DMS114 treated with DMSO at 0.1 percent for 48 hours (cell line): ENCODE measurements around the gene CFAP46.
"Not testable (repeated sequence)": the region's sequence is repeated elsewhere in the genome, so short reads cannot be mapped to it uniquely, and the experiment has no call there.

Source experiments
- DNase-seq: peaks from one replicate; lab custom pipeline; 2025; ENCODE audit not compliant: unreplicated experiment; lab: John Stamatoyannopoulos, UW

CFAP46 gene

DNA sequence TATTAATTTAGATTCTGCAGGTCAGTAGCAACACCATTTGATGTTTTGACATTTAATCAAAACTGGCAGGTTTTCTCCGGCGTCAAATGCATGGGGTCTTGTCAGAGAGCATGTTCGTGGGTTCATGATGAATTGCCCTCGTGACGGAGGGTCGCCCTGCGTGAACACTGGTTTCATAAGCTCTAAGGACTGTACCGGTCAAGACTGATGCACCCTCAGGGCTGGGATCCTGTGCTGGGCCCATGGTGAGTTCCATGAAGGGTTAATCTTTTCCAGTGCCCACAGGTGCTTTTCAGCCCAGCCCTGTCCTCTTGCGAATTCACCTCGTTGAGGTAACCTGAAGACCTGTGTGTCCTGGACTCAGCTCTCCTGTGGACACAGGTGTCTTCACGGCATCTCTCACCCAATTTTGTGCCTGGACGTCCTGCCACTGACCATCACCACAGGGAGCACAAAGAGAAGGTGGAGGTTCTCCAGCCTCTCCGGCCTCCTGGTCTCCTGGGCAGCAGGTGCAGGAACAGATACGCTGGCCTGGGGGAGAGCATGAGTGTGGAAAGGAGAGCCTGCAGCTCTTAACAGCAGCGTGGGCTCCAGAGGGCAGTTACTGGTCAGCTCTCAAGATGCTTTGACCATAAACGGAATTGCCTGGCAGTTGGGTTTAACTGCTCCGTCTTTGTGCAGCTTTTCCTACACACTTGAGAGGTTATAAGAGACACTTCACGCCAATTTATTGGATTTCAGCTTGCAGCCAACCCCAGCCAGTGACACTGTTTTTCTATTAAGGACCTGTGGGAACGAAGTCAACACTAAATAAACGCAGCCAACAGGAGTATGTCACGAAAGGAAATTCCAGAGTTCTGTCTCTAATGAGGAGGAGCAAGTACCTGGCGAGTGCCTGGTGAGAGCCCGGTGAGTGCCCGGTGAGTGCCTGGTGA is 37.4 kb upstream of the CFAP46 start:
- DNase-seq, result no peak

DNA sequence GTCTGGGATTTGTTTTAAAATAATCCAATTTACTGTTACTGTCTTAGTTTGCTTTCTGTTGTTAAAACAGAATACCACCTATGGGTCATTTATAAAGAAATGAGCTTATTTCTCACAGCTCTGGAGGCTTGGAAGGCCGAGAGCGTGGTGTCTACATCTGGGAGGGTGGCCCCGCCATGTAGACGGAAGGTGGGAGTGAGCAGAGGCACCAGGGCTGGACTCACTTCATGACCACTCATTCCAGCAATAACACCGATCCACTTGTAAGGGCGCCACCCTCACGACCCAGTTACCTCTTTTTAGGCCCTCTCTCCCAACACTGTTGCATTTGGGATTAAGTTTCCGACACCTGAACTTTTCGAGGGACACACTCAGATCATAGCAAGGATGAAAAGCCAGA is 36.2 kb upstream of the CFAP46 start:
- DNase-seq, result no peak

DNA sequence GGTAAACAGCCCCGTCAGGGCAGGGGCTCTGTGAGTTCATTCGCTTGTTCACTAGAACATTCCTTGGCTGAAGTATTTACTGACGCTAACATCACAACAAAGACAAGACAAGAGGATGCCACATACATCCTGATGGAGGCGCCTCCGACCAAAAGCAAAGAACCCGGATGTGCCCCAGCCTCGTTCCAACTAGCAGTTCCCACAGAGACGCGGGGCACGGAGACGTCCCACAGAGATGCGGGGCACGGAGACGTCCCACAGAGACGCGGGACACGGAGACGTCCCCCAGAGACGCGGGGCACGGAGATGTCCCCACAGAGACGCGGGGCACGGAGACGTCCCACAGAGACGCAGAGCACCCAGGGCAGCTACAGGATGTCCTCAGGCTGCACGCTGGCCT is 35.4 kb upstream of the CFAP46 start:
- no peak for DNase-seq

DNA sequence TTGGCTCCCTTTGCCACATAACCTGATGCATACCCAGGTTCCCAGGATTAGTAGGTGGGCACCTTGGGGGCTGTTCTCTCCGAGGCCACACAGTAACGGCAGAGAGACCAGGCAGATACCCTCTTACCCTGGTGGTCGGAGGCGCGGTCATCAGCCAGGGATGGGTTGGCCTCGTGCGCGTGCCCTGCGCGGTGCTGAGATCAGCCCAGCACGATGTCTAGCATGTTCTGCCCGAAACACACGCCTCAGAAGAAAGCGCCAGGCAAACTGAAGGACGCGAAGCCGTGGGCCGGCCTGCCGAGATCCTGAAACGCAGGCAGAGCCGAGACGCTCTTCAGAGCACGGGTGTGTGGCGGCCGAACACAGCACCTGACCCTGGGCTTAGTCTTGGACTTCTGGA is 34.7 kb upstream of the CFAP46 start:
- DNase-seq, result no peak

DNA sequence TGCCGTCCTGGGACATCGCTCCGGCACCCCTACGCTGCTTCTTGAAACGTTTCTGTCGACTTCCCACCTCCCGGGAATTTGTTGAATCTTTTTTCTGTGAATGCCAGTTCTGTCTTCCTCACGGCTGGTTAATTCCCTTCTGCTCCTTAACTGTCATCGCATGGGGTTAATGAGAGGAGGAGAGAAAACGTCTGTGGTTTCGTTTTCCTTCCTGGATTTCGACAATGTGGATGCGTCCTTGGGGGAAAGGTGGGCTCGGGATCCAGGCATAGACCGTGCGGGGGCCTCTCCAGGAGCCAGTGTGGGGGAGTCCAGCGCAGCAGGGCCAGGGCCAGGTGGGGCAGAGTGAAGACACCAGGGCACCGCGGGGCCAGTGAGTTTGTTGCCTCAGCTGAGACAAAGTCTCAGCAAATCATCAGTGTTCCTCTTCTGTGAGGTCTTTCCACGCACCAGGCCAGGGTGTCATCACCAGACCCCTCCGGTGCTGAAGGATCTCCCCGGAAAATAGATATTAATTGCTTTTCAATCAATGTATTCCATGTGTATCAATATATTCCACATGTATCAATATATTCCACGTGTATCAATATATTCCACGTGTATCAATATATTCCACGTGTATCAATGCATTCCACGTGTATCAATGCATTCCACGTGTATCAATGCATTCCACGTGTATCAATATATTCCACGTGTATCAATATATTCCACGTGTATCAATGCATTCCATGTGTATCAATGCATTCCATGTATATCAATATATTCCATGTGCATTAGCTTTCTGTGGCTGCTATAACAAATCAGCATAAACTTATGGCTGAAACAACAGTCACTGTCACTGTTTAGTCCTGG is 33.7 kb upstream of the CFAP46 start:
- no peak for DNase-seq

DNA sequence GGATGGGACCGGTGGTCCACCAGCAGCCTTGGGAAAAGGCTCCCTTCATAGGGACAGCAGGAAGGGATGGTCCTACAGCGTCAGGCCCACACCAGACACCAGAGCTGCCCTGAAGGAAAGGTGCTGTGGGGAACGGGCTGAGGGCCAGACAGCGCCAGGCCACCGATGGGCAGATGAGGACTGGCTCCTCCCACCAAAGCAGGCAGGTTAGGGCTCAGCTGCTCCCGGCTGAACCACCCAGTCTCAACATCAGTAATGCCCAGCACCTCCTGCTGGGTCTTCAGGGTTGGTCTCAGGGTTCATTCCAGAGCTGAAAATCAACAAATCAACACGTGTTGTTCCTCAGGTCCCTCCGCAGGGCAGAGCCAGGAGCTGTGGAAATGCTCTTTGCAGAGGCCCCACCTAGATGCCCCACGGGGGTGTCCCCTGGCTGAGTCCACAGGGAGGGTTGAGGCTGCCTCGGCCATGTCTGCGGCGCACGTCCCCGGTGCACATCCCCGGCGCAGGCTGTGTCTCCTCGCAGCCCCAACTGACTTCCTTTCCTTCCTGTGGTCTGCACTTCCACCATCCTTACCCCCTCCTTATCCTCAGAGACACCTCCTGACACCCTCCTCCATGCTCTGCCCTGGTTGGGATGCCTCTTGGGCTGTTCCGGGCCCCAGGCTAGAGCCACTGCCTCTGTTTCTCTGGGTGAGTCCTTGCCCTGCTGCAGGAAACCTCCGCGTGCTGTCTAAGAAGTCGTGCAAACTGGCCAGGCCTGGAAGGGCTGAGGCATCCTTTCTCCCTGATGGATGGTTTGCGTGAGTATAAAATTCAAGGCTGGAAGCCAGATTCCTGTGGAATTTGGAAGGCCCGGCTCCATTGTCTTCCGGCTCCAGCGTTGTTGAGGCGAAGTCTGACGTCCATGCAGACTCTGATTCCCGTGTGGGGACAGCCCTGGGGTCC is 32.8 kb upstream of the CFAP46 start:
- DNase-seq, result no peak

DNA sequence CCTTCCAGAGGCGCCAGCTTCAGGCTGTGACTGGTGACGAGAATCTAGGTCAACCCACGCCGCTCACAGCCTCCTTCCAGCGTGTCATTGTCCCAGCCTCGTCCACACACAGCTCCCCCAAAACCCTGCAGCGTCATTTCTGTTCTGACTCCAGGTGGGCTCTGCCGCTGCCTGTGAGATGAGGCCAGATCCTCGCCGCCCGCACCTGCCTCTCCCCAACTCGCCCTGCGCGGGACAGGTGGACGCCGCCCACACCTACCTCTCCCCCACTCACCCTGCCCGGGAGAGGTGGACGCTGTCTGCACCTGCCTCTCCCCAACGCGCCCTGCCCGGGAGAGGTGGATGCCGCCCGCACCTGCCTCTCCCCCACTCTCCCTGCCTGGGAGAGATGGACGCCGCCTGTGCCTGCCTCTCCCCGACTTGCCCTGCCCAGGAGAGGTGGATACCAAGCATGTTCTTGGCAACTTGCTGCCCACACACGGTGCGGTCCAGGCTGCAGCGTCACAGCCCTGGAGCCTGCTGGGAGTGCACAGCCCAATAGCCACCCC is 32.0 kb upstream of the CFAP46 start:
- DNase-seq, result no peak

DNA sequence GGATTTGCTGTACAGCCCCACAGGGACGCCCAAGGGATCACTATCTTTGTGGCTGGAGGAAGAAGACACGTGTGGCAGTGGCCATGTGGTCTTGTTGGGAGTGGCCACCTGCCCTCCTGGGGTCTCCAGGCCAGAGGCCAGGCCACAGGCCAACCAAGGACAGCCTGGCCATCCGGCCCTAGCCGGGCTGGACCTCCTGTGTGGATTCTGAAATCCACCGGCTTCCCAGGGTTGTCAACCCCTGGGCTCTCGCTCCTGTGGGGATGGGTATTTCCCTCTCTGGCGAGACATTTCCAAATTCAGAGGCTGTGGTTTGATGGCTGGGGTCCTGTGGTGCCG is 31.5 kb upstream of the CFAP46 start:
- no peak for DNase-seq

DNA sequence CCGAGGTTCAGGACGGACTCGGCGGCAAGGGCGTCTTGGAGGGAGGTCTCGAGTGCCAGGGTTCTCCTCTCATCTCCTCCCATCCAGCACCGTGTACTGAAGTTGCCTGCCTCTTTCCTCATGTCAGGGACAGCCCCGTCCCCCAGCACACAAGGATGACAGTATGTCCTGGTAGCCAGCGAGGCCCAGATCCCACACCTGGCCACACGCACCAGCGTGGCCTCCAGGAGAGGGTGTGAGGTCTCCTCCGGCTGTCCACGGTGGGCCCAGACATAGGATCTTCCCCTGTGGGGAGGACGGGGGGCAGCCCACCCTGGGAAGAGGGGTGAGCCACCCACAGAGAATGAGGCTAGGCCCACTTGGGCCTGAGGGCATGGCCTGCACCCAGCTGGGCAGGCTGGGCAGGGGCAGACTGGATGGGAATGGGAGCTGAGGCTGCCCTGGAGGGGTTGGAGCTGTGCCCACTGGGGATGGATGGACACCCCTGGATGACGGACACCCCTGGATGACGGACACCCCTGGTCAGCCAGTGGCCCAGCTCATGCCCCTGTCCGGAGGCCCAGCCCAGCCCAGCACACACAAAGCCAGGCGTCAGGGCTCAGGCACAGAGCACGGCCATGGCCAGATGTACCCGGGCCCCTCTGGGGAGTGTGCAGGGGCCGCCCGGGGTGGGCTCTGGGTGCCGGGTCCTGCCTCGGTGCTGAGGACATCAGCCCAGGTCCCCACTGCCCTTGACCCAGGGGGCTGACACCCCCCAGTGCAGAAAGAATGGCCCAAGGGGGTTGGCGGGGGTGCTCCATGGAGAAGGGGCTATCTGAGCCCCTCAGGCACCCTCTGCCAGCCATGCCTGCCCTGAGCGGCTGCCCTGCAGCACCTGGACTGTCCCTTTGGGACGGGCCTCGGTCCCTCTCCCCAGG is 30.9 kb upstream of the CFAP46 start:
- no peak for DNase-seq

DNA sequence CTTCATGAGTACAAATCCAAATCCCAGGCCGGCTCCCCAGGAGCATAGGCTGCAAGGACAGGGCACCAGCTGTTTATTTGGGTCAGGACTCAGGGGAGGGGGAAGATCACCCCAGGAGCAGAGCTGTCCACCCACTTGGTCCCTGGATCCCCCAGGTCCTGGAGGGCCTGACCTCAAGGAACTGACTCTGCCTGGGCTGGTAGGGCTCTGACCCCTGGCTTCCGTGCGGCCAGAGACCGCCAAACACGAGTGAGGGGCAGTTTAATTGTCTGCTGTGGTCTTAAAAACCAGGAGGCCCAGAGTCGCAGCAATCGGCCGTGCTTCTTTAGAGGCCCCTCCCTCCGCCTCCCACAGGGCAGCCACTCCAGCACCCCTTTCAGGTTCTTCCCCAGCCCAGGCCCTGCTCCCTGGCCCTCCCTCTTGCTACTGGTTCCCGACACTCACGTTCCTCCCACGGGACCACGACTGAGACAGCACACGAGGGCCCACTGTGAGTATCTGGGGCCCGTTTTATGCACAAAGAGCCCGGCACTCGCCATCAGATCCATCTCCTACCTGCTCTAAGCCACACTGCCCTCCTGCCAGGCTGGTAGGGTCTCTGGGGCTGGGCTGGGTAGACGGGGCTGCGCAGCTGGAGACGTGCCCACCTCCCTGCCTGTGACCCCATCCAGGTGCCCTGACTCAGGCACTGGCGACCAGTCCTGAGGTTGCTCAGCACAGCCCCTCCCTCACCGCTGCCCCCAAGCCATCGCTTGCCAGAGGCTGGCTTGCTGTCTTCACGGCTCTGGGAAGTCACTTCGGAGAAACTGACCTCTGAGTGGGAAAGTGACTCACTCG is 30.0 kb upstream of the CFAP46 start:
- no peak for DNase-seq

DNA sequence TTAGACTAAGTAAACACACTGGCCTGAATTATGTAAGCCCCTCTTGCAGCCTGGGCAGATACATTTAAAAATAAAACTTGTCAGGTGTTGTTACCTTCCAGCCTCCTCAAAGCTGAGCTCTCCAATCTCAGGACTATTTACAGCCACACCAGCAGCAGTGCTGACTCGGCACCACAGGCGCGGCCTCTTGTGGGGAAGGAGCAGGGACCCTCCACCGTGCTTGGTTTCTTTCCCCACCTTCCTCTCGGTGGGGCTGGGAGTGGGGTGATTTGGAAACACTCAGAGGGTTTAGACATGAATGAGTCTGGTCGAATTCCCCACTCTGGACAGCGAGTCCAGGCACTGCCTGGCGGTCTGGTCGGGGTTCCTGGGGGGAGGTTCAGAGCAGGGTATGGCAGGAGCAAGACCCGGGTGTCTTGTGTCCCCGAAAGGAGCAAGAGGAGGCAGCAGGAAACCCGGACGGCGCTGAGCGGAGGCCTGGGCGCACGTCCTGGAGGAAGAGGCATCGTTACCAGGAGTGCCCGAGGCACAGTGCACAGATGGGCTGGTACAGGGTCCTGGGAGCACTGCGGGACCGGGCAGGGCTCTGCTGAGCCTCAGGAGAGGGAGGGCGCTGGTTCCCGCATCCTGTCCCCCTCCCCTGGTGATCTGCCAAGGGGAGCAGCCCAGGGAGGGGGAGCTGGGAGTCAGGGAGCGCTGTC is 29.2 kb upstream of the CFAP46 start:
- DNase-seq, result no peak

DNA sequence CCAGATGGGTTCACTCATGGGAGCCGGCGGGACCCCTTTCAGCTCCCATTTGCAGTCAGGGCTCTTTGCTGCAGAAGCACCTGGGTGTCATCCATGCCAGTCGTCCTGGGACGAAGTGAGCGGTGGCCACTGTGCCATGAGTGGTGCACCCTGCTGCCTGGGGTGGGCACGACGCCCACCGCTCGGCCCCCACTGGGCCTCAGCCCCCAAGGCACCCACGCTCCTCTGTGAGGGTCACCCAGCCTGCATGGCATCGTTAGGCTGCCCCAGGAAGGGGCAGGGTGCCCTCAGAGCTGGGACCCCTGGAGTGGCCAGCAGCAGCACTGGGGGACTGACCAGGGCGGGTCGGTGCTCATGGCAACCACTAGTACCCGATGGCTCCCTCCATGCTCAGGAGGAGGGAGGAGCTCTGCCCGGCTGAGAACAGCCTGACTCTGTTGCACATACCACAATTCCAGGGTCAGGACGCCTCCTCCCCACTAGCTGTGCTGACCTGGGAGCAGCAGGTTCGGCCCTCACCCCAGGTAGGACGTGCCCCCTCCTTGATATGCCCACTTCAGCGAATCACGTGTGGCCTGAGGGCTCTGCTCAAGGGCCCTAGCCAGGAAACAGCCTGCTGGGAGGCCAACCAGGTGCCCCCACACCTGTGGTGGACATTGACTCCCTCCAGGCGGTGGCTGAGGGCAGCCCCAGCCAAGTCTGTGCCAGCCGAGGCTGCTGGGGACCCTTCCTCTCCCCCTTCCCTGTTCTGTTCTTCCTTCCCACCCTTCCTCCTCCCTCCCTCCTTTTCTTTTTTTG is 28.5 kb upstream of the CFAP46 start:
- no peak for DNase-seq

DNA sequence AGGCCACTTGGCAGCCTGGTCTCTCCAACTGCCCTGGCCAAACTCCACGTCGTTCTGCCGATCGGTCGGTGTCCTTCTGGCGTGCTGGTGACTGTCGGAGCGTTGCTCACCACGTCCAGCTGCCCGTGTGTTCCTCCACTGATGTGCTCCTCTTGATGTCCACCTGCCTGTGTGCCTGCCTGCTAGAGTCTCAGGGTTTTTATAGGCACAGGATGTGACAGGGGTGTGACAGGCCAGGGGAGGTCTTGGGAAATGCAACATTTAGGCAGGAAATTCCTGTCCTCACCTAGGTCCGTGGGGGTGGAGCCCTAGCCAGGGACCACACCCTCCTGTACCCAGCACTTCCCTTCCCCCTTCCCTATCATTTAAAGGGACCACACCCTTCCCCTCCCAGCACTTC is 25.2 kb upstream of the CFAP46 start:
- DNase-seq, result no peak

DNA sequence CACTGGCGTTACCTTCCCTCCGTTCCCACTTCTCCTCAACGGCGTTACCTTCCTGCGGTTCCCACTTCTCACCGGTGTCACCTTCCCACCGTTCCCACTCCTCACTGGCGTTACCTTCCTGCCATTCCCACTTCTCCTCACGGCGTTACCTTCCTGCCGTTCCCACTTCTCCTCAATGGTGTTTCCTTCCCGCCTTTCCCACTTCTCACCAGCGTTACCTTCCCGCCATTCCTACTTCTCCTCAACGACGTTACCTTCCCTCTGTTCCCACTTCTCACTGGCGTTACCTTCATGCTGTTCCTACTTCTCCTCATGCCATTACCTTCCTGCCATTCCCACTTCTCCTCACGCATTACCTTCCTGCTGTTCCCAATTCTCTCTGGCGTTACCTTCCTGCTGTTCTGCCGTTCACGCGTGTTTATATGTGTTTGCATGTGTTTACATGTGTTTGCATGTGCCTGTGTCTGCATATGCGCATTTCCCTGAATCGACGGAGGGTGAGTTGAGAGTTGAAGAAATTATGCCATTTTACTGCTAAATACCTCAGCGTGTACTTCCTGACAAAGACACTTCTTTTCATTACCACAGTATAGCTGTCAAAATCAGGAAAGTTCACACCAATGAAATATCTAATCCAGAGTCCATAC is 23.2 kb upstream of the CFAP46 start:
- DNase-seq, result no peak

DNA sequence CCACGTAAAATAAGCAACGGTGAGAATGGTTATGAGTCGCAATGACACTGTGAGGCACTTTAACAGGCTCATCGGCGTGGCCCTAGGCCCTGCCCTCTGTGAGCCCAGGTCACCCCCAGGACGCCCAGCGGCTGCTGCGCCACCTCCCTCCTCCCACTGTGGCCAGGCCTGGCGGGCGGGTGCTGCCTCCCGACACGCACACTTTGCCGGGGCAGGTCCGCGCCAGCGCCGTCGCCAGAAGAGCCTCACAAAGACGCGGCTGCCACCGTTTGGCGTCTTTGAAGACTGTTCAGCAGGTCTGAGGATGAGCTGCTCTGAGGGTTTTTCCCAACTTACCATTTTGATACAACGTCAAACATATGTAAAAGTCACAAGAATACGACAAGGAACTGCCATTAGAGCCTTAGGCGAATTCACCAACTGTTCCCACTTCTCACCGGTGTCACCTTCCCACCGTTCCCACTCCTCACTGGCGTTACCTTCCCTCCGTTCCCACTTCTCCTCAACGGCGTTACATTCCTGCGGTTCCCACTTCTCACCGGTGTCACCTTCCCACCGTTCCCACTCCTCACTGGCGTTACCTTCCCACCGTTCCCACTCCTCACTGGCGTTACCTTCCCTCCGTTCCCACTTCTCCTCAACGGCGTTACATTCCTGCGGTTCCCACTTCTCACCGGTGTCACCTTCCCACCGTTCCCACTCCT is 22.5 kb upstream of the CFAP46 start:
- not testable (repeated sequence) for DNase-seq

DNA sequence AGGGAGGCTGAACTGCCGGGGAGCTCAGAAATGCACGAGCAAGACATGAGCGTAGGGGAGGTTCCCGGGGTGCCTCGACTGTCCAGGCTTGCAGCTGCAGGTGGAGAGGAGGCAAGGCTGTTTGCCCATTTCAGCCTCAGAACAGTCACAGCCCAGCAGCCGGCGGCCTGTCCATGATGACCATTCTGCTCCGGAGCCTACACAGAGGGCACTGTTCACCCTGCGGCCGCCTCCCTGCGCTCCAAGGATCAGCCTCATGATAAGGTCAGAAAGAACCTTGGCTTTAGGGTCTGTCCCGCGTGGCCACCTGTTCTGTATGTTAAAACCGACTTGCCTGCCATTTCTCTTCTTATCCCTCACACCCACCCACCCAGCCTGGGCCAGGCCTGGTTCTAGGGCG is 21.9 kb upstream of the CFAP46 start:
- DNase-seq, result no peak
